ENCODE data around the gene SRSF11.

Gene SRSF11

DNA sequence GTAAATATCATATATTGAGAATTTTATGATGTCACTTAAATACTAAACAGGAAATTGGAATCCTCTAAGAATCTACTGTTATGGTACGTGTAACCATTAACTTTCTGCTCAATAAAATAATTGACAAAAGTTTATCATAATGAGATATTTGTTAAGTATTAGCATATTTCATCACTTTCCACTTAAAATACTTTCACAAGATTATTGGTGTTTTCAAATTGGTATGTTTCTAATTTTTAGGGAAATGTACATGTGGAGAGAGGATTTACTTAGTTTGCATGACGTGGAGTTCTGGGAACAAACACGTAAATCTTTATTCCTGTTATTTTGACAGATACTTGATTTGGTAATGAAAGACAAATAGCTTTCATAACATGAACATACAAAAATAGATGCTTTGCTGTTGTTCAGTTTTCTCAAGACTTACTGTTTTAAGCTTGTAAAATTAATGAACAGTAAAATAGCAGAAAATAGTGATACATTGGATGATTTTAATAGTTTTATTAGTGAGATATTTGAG, 1.6 kb downstream of the SRSF11 start:
- DNase-seq = no peak

DNA sequence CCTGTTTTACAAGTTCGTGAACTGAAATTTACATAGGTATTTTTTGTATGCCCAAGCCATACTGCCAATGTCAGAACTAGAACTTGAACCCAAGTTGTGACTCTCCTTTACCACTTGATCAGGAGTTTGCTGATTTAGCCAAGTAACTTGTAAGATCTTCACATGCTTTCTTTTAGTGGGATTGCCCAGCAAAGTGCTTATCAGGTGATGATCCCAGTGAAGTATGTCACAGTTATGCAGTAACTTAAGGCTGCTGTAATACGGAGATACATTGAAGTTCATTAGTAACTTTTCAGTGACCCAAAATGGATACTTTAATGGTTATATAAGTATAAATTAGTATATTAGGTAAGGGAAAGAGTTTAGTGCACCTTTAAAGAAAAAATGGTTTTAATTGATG, 3.8 kb downstream of the SRSF11 start:
- no peak for DNase-seq

DNA sequence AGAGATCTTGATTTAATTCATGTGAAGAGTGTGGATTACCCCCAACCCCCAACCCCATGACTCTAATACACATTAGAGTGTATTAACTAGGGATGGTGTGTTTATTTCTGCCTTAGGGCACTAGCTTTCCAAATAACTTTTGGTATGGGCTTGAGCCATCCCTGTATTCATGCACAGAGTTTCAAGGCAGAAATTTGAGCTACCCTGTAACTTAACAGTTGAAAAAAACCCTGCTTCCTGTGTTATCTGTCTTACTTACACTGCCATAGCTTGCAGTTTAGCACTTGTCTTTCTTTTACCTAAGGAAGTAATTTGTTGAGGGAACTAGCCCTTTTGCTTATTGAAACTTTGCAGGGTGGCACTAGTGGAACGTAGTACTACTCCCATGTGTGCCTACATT, 6.3 kb downstream of the SRSF11 start:
- no peak for DNase-seq

DNA sequence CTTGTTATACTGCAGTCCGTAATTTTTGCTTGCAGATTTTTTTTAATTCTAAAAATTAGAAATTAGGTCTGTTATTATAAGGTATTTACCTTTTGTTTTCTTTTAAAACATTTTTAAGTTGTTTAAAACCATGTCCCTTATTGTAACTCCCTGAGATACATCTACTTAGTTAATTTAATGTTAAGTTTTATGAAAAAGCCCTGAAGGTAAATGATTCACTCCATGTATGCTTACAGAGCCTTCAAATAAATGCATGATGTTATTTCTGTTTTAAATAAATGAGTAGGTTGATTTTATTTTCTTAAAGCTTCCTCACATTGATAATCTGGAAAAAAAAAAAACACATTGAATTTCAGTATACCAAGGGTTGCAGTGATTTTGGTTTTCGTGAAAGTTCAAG, 7.5 kb downstream of the SRSF11 start:
- no peak for DNase-seq

DNA sequence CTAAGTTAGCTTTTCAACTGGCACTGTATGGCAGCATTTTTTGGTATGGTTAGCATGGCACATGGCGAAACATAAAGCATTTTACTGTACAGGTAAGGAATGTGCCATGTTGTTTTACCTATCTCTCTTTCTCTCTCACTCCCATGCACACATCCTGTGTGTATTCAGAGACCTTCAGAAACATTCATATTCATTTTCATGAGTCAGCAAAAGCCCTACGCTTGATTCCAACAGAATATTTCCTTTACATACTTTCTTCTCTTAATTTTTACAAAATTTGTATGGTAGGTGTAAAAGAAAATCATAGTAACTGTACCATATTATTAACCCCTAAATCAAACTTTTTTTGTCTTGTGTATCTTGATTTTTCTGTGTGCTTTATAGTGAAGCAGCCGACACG, 10.3 kb downstream of the SRSF11 start:
- DNase-seq = no peak

DNA sequence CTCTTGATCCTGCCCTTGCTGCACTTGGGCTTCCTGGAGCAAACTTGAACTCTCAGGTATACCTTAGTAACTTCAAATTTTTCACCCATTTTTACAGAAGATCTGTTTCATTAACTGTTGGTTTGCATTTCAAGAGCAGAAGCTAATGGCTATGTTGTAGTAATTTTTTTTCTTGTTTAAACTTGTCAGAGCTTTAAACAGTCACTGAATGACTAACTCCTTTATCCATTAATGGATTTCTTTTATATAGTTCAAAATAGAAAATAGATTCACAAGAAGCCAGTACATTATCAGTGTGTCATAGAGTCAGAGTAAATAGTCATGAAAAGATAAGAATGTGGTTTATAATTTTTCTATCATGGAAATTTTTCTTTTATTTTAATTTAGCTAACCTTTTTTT, 13.6 kb downstream of the SRSF11 start:
- DNase-seq = no peak

DNA sequence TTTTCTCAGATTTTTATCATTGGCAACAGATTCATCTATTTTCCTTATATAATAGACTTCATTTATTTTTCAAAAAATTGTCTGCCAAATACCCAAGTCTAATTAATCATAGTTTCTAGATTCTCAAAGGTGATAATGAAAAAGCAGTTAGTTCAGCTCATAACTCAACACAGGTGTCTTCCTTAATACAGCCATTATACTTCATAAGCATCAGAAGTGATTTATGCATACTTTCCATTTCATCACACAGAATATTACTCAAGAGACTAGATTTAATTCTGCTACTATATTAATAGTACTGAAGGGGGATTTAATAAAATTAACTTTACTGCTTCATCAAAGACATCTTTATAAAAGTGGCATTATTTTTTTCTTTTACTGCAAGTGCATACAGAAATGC, 18.8 kb downstream of the SRSF11 start:
- no peak for DNase-seq

DNA sequence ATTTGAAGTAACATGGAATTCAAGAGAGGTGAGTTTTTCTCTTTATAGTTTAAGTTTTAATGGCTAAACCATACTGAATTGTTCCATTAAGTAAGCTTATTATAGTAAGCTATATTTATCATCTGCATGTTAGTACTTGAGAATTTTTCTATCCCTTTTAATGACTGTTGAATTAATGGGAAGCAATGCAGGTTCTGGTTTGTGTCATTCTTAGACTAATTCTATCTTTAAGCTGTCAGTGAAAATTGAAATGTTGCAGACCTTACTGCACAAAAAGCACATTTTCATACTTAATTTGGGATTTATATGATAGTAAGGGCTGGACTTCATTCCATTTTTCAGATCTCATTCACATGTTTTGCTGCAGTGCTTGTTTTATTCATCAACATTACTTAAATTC, 25.9 kb downstream of the SRSF11 start:
- no peak for DNase-seq

DNA sequence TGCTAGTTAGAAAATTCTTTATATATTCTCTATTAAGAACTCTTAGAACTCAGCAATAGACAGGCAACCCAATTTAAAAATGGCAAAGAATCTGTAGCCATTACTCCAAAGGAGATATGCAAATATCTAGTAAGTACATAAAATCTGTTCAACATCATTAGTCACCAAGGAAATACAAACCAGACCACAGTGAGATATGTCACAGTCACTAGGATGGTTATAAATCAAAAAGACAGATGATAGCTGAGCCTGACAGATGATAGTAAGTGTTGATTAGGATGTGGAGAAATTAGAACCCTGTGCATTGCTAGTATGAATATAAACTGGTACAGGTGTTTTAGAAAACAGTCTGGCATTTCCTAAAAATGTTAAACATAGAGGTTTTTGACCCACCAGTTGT, 26.6 kb downstream of the SRSF11 start:
- no peak for DNase-seq

DNA sequence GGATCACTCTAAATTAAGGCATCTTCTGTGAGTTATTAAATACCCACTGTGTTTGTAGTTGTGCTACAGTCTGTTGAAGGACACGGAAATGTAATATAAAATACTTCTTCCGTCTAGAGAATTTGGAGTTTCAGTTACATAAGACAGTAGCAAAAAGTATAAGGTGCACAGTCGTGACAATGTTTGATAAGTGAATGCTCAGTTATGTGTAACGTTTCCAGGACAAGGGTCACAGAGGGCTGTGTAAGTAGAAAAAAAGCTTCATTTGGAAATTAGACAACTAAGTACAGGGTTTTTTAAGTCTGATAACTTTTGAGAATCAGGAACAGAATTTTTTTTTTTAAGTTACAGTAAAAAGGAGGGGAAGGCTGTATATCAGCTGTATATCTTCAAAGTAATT, 27.5 kb downstream of the SRSF11 start:
- no peak for DNase-seq

DNA sequence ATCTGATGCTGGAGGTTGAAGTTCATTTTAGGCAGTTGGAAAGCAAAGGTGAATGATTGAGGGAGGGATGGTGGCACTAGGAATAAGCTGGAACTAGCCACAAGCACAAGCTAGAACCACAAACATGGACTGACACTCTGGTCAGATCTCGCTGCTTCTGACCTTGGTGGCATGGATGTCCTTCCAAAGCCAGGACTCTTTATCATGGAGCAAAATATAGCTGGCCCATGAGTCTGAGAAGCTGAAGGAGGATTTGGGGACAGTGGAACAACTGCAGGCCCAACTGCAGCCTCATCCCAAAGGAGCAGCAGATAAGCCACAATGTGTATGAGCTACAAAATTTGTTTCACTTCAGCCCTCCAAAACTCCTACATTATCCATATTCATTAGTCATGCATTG, 35.5 kb downstream of the SRSF11 start:
- DNase-seq = no peak

DNA sequence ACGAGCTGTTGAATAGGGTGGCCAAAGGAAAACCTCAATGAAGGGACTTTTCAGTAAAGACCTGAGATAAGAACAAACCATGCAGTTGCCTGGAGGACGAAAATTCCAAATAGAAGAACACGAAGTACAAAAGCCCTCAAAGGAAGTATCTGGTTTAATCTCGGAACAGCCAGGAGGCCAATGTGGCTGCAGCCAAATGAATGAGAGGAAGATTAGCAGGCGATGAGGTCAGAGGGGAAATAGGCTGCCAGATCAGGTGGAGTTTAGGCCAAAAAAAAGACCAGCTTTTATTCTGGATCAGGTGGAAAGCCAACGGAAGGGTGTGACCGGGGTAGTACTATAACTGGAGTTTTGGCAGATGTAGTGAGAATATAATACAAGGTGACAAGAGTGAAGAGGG, 43.7 kb downstream of the SRSF11 start:
- DNase-seq = no peak

DNA sequence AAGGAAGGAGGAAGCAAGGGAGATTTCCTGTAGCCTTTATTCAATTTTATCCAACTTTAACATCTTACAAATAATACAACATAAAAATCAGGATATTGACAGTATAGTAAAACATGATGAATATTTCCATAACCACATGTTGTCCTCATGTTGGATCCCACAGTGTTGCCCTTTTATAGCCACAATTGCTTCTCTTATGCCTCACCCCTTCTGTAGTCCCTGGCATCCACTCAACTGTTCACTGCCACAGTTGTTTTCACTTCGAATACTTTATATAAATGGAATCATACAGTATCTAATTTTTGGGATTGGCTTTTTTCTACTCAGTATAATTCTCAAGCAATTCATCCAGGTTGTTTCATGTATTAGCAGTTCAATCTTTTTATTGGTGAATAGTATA, 44.8 kb downstream of the SRSF11 start:
- no peak for DNase-seq

DNA sequence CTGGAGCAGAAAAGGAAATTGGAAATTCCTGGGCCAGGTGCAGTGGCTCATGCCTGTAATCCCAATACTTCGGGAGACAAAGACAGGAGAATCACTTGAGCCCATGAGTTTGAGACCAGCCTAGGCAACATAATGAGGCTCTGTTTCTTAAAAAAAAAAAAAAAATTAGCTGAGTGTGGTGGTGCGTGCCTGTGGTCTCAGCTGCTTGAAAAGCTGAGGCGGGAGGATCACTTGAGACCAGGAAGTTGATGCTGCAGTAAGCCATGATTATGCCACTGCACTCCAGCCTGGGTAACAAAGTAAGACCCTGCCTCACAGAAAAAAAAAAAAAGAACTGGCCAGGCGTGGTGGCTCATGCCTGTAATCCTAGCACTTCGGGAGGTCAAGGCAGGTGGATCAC, 56.7 kb downstream of the SRSF11 start:
- DNase-seq = no peak

DNA sequence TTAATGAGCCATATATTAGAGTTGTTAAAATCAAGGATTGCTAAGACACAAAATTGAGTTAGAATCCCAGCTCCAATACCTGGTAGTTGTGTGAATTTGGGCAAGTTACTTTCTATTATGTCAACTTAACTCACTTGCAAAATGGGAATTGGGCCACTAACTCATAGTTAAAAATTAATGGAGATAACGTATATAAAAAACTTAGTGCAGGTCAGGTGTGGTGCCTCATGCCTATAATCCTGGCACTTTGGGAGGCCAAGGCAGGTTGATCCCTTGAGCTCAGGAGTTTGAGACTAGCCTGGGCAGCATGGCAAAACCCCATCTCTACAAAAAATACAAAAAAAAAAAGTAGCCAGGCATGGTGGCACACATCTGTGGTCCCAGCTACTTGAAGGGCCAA, 57.5 kb downstream of the SRSF11 start:
- DNase-seq = no peak

DNA sequence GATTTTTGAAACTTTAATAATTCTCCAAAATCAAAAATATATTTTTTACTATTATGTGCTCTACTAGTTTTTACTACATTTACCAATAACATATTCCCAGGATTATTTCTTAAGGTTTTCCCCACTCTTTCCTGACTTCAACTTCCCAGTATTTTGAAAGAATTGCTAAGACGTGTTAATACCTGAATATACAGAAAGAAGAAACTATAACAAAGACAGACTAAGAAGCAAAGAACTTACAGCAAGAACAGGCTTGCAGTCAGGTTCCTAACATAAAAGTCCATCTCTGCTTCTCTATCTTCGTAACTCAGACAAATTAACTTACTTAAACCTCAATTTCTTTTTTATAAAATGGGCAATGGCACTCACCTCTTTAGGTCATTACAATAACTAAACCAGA, 63.2 kb downstream of the SRSF11 start:
- no peak for DNase-seq

DNA sequence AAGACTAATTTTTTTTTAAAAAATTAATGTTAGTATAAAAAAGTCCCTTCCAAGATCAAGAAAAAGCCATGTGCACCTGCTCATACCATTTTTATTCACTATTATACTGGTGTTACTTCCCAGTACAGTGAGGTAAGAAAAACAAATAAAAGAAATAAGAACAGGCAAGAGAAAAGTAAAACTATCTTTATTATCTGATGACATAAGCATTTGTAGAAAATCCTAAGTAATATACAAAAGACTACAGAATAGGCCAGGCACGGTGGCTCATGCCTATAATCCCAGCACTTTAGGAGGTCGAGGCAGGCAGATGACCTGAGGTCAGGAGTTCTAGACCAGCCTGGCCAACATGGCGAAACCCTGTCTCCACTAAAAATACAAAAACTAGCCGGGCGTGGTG, 65.3 kb downstream of the SRSF11 start:
- DNase-seq = no peak

DNA sequence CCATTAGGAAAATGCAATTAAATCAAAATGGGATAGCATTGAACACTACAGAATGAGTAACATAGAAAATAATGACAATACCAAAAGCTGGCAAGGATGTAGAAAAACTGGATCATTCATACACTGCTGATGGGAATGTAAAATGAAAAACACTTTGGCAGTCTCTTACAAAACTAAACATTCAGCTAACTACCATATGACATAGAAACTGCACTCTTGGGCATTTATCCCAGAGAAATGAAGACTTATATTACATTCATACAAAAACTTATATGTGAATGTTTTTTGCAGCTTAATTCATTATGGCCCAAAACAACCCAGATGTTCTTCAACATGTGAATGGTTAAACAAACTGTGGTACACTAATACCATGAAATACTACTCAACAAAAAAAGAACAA, 67.0 kb downstream of the SRSF11 start:
- DNase-seq = no peak

DNA sequence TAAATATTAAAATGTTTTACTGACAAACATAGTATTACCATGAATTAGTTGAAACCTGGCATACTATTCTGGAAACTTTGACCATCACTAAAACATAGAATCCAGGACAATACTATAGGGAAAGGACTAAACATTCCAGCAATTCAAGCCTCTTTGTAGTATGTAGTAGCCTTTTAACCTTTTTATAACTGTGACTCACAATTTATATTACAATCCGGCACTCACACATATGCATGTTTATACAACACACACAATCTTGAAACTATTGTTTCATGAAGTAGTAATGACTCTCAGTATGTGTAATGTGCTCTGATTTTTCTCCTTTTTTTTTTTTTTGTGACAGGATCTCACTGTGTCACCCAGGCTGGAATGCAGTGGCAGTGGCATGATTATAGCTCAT, 69.0 kb downstream of the SRSF11 start:
- DNase-seq = no peak

DNA sequence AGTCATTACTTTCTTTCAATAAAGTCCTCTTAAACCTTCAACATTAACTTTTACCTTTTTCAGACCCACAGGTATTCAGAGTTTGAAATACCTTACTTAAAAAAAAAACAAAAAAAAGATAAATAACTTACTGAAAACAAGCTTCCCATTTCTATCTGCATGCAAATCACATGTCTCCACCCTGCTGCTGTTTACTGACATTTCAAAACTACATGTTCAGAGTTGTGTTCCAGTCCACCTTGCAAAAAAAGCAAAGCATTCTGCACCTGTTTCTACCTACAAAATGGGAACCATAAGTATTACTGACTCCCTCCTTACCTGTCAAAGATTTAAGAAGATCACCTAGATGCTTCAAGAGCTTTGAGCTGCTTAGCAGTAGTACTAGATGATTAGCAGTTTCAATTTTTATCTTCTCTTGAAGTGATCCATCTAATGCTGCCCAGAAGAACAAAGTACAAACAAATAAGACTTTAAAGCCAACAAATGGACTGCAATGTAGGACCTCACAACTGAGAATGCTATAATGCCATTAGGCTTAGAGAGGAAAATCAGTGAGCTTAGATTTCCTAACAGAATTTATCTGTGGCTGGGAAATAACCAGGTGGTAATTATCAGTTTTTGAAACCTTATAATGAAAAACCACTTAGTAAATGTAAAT, 72.1 kb downstream of the SRSF11 start:
- DNase-seq = no peak

DNA sequence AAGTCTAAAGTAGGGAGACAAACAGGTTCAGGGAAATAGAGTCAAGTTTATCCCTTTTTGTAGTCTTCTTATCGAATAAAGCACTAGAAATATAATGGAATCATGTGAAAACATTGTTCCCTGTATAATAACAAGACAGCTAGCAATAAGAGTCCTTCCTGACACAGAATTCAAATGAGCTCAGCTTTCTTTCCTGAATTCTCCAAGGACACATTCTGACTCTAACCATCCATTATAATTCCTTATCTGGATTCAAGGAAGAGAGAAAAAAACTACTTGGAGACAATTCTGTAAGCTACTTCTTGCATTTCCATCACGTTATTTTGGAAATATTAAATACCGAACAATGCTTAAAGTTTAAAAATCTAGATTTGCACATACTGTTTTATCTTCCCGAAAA, 74.6 kb downstream of the SRSF11 start:
- DNase-seq = no peak

DNA sequence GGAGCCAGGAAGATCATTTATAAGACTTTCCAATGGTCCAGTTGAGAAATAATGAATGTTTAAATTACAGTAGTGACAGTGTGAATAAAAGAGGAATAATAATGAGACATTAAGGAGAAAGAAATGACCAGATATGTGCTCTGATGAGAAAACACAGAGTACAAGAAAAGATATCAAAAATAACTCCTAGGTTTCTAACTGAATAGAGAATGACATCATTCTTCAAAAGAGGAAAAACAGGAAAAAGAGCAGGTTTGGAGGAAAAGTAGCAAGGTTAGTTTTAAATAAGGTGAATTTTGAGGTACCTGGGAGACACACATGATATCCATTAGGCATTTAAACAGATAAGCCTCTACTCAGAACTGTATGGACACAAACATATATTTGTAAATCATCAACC, 78.3 kb downstream of the SRSF11 start:
- DNase-seq = no peak

All from NCI-H1436 (cell line).